ENCODE results near the gene SH3BP2. TPM values are rescaled to one million over a fixed set of nuclear protein-coding genes. Genes with fewer than 3 reads are reported as not detected.

SH3BP2 gene
- total and polyA plus RNA-seq, 10 of the 15 experiments (the other 5 are each of a cell fraction or from before 2014, with no cell fraction given), result 1.1 to 61.8 (median 23.9) TPM

DNA sequence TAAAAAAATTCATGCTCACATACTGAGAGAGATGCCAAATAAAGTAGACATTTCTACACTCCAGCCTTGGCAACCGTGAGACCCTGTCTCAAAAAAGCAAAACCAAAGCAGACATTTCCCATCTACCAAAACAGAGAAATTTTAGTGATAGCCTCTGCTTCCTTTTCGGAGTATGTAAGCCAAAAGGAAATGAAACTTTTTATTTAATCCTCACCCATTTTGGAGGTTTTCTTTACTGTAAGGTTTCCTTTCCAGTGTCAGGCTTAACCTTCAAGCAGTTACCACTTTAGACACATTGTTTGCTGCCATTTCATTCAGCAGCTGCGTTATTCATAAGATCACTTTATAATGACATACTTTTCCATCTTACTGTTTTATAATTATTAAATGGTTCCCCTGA is 66.6 kb downstream of the SH3BP2 start (continued):
- TF ChIP-seq, protein P1, sequence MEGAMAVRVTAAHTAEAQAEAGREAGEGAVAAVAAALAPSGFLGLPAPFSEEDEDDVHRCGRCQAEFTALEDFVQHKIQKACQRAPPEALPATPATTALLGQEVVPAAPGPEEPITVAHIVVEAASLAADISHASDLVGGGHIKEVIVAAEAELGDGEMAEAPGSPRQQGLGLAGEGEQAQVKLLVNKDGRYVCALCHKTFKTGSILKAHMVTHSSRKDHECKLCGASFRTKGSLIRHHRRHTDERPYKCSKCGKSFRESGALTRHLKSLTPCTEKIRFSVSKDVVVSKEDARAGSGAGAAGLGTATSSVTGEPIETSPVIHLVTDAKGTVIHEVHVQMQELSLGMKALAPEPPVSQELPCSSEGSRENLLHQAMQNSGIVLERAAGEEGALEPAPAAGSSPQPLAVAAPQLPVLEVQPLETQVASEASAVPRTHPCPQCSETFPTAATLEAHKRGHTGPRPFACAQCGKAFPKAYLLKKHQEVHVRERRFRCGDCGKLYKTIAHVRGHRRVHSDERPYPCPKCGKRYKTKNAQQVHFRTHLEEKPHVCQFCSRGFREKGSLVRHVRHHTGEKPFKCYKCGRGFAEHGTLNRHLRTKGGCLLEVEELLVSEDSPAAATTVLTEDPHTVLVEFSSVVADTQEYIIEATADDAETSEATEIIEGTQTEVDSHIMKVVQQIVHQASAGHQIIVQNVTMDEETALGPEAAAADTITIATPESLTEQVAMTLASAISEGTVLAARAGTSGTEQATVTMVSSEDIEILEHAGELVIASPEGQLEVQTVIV (IDR thresholded peaks at IDR 0.05; ENCODE audit: borderline replicate concordance, partially characterized antibody), result no peak
- TF ChIP-seq MXI1 (IDR thresholded peaks at IDR 0.05; ENCODE audit: low read depth, low read length) (no peak), SPI1 (IDR thresholded peaks at IDR 0.05; ENCODE audit: borderline replicate concordance, insufficient read depth, low read depth, low read length) (peak; percentile 77), GABPA (IDR thresholded peaks at IDR 0.05; ENCODE audit: low read depth) (no peak), NFXL1 (IDR thresholded peaks at IDR 0.05; ENCODE audit: borderline replicate concordance) (no peak), SMAD5 (IDR thresholded peaks at IDR 0.05; ENCODE audit: low read depth) (no peak), SREBF2 (IDR thresholded peaks at IDR 0.05; ENCODE audit: low read length) (no peak), CREM (IDR thresholded peaks at IDR 0.05; ENCODE audit: low read depth) (no peak), CBX5 (IDR thresholded peaks at IDR 0.05; ENCODE audit: low read depth) (0 out of 2 replicates have a peak, but pooled peaks have one; percentile 45), YY1 (IDR thresholded peaks at IDR 0.05; ENCODE audit: low read depth, low read length) (no peak), ZBTB40 (IDR thresholded peaks at IDR 0.05; ENCODE audit: borderline replicate concordance) (no peak)
